ENCODE data around the gene IMMT.

IMMT gene

DNA sequence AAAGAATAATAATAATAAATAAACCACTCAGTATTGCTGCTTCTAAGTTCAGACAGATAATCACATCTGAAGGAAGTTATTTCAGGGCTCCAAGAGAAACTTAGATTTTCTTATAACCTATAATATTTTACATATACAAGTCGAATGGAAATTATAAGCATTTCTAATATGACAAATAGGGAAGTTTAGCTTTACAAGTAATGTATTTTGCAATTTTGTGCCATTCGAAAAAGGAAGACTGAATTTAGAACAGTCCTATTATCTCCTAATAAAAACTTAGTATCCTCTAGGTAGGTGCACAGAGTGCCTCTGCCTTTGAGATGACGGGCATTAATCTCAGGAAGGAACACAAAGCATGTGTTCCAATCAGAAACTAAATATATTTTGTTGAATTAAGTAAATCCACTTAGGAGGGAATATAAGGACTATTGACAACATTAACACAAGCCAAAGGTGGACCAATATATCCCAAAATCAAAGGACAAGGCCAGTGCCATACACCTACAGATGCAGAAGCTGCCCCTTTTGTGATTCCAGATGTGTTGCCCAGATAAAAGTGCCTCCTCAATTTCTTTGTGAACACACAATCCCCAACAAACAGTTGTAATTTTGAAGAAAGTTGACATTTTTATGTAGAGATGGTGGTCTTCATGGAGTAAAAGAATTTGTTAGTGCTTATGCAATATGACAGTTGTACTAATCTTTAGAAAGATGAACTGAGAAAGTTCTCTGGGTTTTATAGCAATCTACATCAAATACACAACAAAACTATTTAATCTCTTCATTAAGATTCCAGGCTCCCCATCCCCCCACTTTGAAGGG, 52.6 kb downstream of the IMMT start:
- no peak for TF ChIP-seq JUND (IDR thresholded peaks at IDR 0.05; ENCODE audit: low read depth)
- DNase-seq (ENCODE audit: low read depth in 1 of 2, low spot score in 1 of 2), result no peak
- in situ Hi-C loops (cut with HindIII; ENCODE audit: low pct_unique_long_range_greater_than_20kb, low sequenced_read_pairs), result no loop called here

- no peak for TF ChIP-seq JUND (IDR thresholded peaks at IDR 0.05; ENCODE audit: low read depth)
- in situ Hi-C loops (cut with HindIII; ENCODE audit: low pct_unique_long_range_greater_than_20kb, low sequenced_read_pairs), result no loop called here
- DNase-seq (ENCODE audit: low read depth in 1 of 2, low spot score in 1 of 2), result no peak
These were observed 54.3 kb downstream of the IMMT start for GRCh38 chr2:86140969-86141392.

- in situ Hi-C loops (cut with HindIII; ENCODE audit: low pct_unique_long_range_greater_than_20kb, low sequenced_read_pairs), result no loop called here
- no peak for DNase-seq (ENCODE audit: low read depth in 1 of 2, low spot score in 1 of 2)
- TF ChIP-seq JUND (IDR thresholded peaks at IDR 0.05; ENCODE audit: low read depth), result no peak
These were observed 55.3 kb downstream of the IMMT start for GRCh38 chr2:86139981-86140380.

- no peak for TF ChIP-seq JUND (IDR thresholded peaks at IDR 0.05; ENCODE audit: low read depth)
- in situ Hi-C loops (cut with HindIII; ENCODE audit: low pct_unique_long_range_greater_than_20kb, low sequenced_read_pairs), result no loop called here
- DNase-seq (ENCODE audit: low read depth in 1 of 2, low spot score in 1 of 2), result no peak
These were observed 56.3 kb downstream of the IMMT start for GRCh38 chr2:86138736-86139625.

DNA sequence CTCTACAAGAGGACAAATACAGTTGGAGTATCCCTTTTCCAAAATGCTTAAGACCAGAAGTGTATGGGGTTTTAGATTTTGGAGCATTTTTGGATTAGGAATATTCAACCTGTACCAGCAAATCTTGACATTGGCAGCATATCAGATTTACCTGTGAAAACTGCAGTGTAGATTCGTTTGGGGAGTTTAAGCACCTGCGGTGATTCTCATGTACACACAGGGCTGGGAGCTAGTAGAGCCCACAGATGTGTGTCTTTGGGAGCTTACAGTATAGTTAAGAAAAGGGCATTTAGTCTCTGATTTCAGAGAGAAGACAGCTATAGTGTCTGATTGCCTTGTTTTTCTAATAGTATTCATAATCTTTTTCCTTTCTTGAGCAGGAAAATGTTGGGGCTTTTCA, 59.1 kb downstream of the IMMT start:
- in situ Hi-C loops (cut with HindIII; ENCODE audit: low pct_unique_long_range_greater_than_20kb, low sequenced_read_pairs), result no loop called here
- TF ChIP-seq JUND (IDR thresholded peaks at IDR 0.05; ENCODE audit: low read depth), result no peak

DNA sequence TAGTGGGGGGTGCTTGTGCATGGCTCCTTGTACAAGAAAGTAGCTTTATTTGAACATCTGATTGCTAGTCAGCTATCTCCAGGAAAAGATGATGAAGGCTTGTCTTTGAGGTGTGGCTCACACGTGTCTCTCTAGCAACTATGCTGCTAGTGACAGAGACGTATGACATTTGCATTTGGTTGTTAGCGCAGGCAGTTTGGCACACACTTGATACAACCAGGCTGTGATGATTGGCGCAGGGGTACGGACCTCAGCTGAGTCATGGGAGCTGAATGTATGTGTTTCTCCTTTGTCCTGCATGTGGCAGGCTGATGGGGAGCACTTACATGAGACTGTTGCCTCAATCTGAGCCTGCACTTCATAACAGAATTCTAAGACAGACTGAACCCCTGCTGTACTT, 59.6 kb downstream of the IMMT start:
- DNase-seq (ENCODE audit: low read depth in 1 of 2, low spot score in 1 of 2), result no peak
- no peak for TF ChIP-seq JUND (IDR thresholded peaks at IDR 0.05; ENCODE audit: low read depth)
- in situ Hi-C loops (cut with HindIII; ENCODE audit: low pct_unique_long_range_greater_than_20kb, low sequenced_read_pairs), result no loop called here

More for the DNA sequence above, 59.1 kb downstream of the IMMT start:
- DNase-seq (ENCODE audit: low read depth in 1 of 2, low spot score in 1 of 2), result no peak

GRCh38 chr2:86134709-86135108, 60.6 kb downstream of the IMMT start:
- in situ Hi-C loops (cut with HindIII; ENCODE audit: low pct_unique_long_range_greater_than_20kb, low sequenced_read_pairs), result no loop called here
- TF ChIP-seq JUND (IDR thresholded peaks at IDR 0.05; ENCODE audit: low read depth), result no peak
- no peak for DNase-seq (ENCODE audit: low read depth in 1 of 2, low spot score in 1 of 2)

GRCh38 chr2:86124683-86125082, 70.6 kb downstream of the IMMT start:
- no peak for DNase-seq (ENCODE audit: low read depth in 1 of 2, low spot score in 1 of 2)

GRCh38 chr2:86123328-86123925, 71.8 kb downstream of the IMMT start:
- DNase-seq (ENCODE audit: low read depth in 1 of 2, low spot score in 1 of 2), result no peak
- in situ Hi-C loops (cut with HindIII; ENCODE audit: low pct_unique_long_range_greater_than_20kb, low sequenced_read_pairs), result no loop called here
- no peak for TF ChIP-seq JUND (IDR thresholded peaks at IDR 0.05; ENCODE audit: low read depth)

More at GRCh38 chr2:86124683-86125082, 70.6 kb downstream of the IMMT start:
- in situ Hi-C loops (cut with HindIII; ENCODE audit: low pct_unique_long_range_greater_than_20kb, low sequenced_read_pairs), result no loop called here
- TF ChIP-seq JUND (IDR thresholded peaks at IDR 0.05; ENCODE audit: low read depth), result no peak

DNA sequence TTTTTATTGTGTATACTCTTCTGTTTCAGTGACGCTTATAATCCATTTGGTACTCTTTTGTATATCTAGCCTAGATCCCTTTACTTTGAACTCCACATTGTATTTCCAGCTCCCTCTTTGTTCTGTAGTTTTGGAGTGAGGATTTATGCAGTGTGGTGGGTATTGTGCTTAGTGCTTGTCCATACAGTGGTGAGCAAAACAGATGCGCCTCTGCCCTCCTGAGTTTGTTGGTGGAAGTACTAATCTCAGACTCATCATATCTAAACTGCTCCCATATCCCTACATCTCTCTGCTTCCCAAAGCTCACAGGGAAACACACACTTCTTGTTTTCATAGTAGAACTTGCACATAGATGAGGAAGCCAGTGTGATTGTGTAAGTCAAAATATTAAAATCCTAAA, 77.1 kb downstream of the IMMT start:
- in situ Hi-C loops (cut with HindIII; ENCODE audit: low pct_unique_long_range_greater_than_20kb, low sequenced_read_pairs), result no loop called here
- no peak for TF ChIP-seq JUND (IDR thresholded peaks at IDR 0.05; ENCODE audit: low read depth)
- no peak for DNase-seq (ENCODE audit: low read depth in 1 of 2, low spot score in 1 of 2)

- in situ Hi-C loops (cut with HindIII; ENCODE audit: low pct_unique_long_range_greater_than_20kb, low sequenced_read_pairs), result no loop called here
- TF ChIP-seq JUND (IDR thresholded peaks at IDR 0.05; ENCODE audit: low read depth), result no peak
- no peak for DNase-seq (ENCODE audit: low read depth in 1 of 2, low spot score in 1 of 2)
These were observed 88.2 kb downstream of the IMMT start for GRCh38 chr2:86107031-86107430.

DNA sequence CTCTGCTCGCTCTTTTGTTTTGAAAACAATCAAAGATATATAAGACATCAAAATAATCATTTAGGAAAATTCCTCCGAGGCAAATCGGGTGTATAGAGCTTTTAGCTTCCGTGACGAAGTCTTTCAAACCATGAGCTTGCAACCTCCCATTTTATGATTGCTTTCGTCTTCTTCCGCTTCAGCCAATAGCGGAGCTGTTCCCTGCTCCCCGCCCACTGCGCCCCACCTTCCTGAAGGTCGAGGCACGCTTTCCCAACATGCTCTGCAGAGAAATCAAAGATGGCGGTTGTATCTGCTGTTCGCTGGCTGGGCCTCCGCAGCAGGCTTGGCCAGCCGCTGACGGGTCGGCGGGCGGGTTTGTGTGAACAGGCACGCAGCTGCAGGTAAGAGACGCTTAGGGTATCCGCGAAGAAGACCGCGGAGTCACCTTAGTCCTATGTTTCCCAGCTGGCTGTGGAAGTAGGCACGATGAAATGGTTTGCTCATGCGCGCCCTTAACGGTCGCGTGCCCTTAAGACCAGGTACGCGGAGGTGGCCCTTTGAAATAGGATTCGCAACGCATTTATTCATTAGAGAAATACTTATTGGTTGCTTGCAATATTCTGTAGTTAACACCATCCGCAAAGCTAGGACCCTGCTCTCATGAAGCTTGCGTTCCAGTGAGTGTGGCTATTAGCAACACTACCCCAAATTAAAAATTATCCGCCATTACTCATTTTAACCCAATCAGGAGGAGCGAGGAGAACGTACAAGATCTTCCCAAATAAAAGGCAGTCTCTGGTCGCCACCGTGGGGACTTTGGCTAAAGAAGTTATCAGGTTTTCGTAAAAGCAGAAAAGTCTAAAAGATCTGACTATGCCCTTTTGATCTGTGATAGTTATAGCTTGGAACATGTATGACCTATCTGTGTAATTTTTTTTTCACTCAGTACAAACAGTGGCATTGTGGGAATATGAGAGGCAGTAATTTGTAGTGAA, 89.0 kb downstream of the IMMT start, which contains the start of gene PTCD3:
PTCD3 (plus strand) TSS at position 267 of the 977 bp plus-strand sequence; CDS start at position 280, 13 bp downstream.
- no peak for TF ChIP-seq JUND (IDR thresholded peaks at IDR 0.05; ENCODE audit: low read depth)
- in situ Hi-C loops (cut with HindIII; ENCODE audit: low pct_unique_long_range_greater_than_20kb, low sequenced_read_pairs), result no loop called here
- DNase-seq (ENCODE audit: low read depth in 1 of 2, low spot score in 1 of 2), result peak; percentile 39 to 94

All from T47D (cell line).